BE2C (cell line): ENCODE measurements around the gene CEP170B.

Source experiments
- DNase-seq: peaks from one replicate; pipeline ENCODE4 v3.0.0-alpha.2; 2020
- H3K27me3 ChIP-seq: fragments of 250-450 bp; sonication (Bioruptor Pico); 2 replicates; pipeline ENCODE4 v1.5.1; 2020; ENCODE audit warnings: mild to moderate bottlenecking
- H3K36me3 ChIP-seq: fragments of 250-450 bp; sonication (Bioruptor Pico); 2 replicates; pipeline ENCODE4 v1.5.1; 2020; ENCODE audit warnings: mild to moderate bottlenecking
- H3K4me1 ChIP-seq: fragments of 250-450 bp; sonication (Bioruptor Pico); 2 replicates; pipeline ENCODE4 v1.5.1; 2020
- H3K4me3 ChIP-seq: 2 replicates; pipeline ENCODE4 v1.5.1; 2011; ENCODE audit warnings: low read depth, low read length
- H3K9me3 ChIP-seq: fragments of 250-450 bp; sonication (Bioruptor Pico); 2 replicates; pipeline ENCODE4 v1.5.1; 2020
- TF ChIP-seq, protein P1 (sequence below): IDR thresholded peaks from 2 replicates; pipeline ENCODE4 v1.5.1; 2012; ENCODE audit warnings: mild to moderate bottlenecking, low read depth, low read length

Gene CEP170B

DNA sequence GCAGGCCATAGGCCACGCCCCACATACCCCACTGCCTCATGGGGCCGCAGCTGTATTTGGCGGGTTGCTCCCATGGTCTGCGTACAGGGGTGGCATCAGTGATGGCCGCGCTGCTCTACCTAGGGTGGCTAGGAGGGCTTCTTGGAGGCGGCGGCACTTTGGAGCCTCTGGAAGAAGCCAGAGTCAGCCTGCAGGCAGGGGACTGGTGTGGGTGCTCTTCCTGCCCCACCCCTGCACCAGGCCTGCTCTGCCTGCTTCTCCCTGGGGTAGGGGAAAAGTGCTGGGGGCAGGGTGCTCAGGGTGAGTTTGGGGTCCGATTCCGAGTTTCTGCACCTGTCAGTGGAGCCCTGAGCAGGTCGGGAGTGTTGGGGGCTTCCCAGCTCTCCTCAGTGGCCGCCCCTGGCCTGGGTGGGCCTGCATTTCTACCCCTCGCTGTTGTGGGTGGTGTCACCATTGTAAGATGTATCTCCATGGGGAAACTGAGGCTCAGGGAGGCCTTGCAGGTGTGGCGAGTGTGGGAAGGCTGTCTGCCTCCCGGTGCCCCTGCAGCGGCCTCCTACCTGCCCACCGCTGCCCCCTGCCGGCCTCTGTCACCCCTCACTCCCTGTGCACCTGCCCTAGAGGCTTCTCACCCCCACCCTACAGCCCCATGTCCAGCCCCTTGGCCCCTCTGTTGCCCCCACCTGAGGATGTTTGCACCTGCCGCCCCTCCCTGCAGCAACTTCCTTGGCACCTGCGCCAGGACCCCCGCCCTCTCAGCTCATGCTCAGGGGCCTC, 5.5 kb downstream of the CEP170B start:
- H3K9me3 ChIP-seq: no peaks in the 10 kb centered on the region
- H3K4me3 ChIP-seq: no peak overlapping the region
- H3K4me1 ChIP-seq: no peaks in the 10 kb centered on the region
- H3K36me3 ChIP-seq: no peaks in the 10 kb centered on the region
- TF ChIP-seq, protein P1, sequence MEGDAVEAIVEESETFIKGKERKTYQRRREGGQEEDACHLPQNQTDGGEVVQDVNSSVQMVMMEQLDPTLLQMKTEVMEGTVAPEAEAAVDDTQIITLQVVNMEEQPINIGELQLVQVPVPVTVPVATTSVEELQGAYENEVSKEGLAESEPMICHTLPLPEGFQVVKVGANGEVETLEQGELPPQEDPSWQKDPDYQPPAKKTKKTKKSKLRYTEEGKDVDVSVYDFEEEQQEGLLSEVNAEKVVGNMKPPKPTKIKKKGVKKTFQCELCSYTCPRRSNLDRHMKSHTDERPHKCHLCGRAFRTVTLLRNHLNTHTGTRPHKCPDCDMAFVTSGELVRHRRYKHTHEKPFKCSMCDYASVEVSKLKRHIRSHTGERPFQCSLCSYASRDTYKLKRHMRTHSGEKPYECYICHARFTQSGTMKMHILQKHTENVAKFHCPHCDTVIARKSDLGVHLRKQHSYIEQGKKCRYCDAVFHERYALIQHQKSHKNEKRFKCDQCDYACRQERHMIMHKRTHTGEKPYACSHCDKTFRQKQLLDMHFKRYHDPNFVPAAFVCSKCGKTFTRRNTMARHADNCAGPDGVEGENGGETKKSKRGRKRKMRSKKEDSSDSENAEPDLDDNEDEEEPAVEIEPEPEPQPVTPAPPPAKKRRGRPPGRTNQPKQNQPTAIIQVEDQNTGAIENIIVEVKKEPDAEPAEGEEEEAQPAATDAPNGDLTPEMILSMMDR: peak; percentile 58
- DNase-seq: peak; percentile 76
- peaks cover 5% of the 10 kb centered on the region for H3K27me3 ChIP-seq

GRCh38 chr14:104871145-104871655, 6.1 kb downstream of the CEP170B start:
- Histone ChIP-seq H3K9me3 (no peaks in the 10 kb centered on the region), H3K27me3 (no peaks in the 10 kb centered on the region; the same call in 1 of the 2 replicates), H3K4me3 (no peak overlapping the region), H3K4me1 (no peaks in the 10 kb centered on the region), H3K36me3 (no peaks in the 10 kb centered on the region)
- TF ChIP-seq, protein P1: no peak
- no peak for DNase-seq

DNA sequence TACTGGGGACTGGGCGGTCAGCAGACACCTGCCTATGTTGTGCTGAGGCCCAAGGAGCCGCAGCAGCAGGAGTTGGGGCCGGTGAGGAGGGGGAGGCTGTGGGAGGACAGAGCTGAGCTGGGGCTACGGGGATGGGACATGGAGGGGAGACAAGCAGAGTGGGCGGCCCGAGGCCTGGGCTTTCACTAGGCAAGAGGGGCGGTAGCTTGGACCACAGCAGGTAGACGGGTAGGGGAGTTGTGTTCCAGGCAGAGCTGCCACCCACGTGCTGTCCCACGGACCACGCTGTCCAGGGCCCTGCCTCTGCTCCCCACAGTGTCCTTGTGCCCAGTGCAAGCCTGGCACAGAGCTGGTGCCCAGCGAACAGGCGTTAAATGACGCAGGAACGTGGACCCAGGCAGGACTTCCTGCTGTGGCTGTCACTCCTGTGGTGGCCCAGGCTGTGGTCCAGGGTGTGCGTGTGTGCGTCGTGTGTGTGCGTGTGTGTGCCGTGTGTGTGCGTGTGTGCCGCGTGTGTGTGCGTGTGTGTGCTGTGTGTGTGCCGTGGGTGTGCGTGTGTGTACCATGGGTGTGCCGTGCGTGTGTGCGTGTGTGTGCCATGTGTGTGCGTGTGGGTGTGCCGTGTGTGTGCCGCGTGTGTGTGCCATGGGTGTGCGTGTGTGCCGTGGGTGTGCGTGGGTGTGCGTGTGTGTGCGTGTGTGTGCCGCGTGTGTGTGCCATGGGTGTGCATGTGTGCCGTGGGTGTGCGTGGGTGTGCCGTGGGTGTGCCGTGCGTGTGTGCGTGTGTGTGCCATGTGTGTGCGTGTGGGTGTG, 6.8 kb downstream of the CEP170B start:
- no peaks in the 10 kb centered on the region for H3K36me3 ChIP-seq
- no peaks in the 10 kb centered on the region for H3K9me3 ChIP-seq
- peak; percentile 12 for DNase-seq
- H3K27me3 ChIP-seq: no peaks in the 10 kb centered on the region
- no peak overlapping the region for H3K4me3 ChIP-seq
- peaks cover 4% of the 10 kb centered on the region for H3K4me1 ChIP-seq
- TF ChIP-seq, protein P1: no peak

- Histone ChIP-seq H3K27me3 (no peaks in the 10 kb centered on the region), H3K36me3 (no peaks in the 10 kb centered on the region), H3K9me3 (no peaks in the 10 kb centered on the region), H3K4me3 (no peak overlapping the region), H3K4me1 (peaks cover 4% of the 10 kb centered on the region)
- peak; percentile 13 for DNase-seq
- TF ChIP-seq, protein P1: no peak
These were observed 7.6 kb downstream of the CEP170B start for GRCh38 chr14:104872469-104873341.

DNA sequence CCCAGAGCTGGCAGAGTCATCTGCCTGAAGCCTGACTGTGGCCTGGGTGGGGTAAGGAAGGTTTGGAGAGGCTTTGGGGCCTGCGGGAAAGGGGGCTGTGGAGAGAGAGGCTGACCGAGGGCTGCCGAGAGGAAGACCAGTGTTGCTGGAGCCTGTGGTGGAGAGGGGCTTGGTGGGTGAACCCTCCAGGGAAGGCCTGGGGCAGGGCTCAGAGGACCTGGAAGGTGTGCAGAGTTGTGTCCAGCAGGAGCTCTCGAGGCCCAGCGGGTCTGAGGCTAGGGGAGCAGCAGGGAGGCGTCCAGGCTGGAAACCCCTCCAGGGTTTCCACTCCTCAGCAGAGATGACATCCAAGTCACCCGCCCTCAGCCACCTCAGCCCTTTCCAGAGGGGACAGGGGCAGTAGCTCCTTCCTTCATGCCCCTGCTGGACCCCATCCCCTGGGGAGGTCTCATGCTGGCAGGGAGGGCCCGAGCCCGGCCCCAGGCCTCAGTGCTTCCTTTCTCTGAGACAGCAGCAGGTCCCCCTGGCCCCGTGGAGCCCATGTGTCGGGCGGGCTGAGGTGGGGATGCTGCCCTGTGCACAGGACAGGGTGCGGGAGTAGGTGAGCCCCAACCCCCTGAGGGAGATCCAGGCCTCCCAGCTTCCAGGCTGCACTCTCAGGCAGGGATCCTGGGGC, 8.4 kb downstream of the CEP170B start:
- Histone ChIP-seq H3K4me1 (peaks cover 9% of the 10 kb centered on the region), H3K36me3 (no peaks in the 10 kb centered on the region), H3K4me3 (no peak overlapping the region), H3K9me3 (no peaks in the 10 kb centered on the region), H3K27me3 (no peaks in the 10 kb centered on the region)
- peak; percentile 9 for DNase-seq
- TF ChIP-seq, protein P1: no peak
